AG20443 (cell line): ENCODE results near the gene ZNF208.
"Not testable (repeated sequence)": the region's sequence is repeated elsewhere in the genome, so short reads cannot be mapped to it uniquely, and the experiment has no call there.

ENCODE experiments used
- DNase-seq: peaks from one replicate; pipeline ENCODE4 v3.0.0; 2012; ENCODE audit warnings: low spot score, mixed read lengths

ZNF208 gene

DNA sequence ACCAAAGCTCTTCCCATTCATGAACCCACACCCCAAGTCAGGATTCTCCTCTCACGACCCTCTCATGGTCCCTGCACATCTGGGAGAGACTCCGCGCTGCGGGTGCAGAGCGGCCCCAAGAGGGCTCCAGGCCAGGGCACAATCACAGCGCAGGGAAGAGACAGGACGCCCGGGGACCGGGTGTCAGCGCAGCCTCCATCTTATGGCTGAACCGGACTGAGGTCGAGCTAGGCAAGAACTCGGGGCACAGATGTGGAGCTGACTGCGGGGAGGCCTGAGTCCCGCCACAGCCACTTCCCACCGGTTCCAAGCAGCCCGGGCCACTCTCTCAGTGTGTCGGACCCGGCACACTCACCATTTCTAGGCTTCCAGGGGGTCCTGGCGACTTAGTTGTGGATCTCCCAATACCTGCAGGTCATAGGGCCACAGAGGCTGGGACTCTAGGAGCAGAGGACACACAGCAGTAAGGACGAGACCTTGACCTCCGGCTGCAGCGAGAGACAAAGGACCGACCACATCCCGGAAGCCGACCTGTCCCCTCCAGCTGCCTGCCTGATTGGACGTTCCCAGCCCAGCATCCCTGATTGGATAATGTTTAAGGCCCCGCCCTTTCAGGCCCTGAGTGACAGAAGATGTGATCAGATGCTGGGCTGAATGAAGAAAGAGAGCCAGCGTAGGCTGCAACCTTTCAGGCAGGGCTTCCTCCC, at the start of gene ZNF208:
Gene ZNF208 (minus strand): TSS at position 507 of the 707 bp plus-strand sequence. CDS start 149 bp downstream, at position 358.
- DNase-seq = not testable (repeated sequence)

DNA sequence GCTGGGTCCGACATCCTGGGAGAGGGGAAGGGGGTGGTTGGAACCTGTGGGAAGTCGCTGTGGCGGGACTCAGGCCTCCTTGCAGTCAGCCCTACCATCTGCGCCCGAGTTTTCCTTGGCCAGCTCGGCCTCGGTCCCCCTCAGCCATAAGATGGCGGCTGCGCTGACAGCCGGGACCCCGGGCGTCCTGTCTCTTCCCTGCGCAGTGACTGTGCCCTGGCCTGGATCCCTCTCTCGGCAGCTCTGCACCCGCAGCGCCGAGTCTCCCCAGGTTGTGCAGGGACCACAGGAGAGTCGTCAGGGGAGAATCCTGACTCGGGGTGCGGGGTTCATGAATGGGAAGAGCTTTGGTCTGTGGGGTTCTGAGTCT, 41.9 kb upstream of the ZNF208 start:
- no peak for DNase-seq

DNA sequence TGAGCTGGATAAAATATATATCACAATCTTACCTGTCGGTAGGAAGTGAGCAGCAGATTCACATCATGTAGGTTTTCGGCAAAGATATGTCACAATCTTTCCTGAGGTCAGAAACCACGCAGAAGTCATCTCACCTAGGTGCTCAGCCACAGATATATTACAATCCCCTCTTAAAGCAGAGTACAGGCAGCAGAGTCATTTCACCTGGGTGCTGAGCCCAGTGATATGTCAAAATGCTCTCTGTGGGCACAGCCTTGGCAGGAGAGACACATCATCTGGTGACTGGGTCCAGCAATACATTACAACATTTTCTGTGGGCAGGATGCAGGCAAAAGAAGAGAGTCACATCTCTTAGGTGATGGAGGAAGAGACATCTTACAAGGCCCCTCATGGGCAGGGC, 30.4 kb upstream of the ZNF208 start:
- not testable (repeated sequence) for DNase-seq

DNA sequence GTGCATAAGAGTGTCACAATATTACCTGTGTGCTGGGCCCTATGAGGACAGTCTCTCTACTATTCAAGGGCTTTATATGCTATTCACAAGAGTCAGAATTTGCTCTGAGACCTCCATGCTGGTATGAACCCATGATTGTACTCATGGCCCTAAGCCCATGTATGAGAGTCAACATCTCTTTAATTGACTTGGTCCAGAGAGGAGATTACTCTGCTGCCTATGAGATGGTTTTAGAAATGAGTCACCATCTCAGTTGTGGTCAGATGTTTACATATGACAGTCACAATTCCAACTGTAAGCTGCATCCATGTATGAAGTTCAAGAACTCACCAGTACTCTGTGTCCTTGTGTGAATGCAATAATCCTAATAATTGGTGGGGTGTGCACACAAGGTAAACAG, 19.9 kb upstream of the ZNF208 start:
- no peak for DNase-seq

DNA sequence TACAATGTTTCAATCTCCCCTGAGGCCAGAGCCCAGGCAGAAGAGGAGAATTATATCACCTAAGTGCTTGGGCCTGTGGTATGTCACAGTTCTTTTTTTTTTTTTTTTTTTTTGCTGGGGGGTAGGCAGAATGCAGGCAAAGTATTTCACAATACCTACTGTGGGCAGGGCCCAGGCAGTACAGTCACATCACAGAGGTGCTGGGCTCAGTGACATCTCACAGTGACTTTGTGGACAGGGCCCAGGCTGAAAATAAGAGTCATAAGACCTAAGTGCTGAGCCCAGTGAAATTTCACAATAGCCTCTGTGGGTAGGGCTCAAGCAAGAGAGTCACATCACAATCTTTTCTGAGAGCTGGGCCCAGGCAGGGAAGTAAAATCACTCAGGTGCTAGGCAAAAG, 15.9 kb upstream of the ZNF208 start:
- no peak for DNase-seq

DNA sequence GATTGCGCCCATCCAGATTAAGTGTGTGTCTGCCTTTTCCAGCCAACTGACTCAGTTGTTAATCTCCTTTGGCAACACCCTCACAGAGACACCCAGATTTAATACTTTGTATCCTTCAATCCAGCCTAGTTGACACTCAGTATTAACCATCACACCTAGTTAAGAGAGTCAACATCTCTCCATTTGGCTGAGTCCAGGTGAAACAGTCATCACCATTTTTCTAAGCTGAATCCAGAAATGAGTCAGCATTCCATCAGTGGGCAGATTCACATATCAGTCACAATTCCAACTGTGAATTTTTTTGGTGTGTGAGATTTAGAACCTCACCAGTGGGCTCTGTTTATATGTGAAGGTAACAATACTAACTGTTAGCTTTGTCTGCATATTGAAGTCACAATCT, 14.8 kb upstream of the ZNF208 start:
- not testable (repeated sequence) for DNase-seq

DNA sequence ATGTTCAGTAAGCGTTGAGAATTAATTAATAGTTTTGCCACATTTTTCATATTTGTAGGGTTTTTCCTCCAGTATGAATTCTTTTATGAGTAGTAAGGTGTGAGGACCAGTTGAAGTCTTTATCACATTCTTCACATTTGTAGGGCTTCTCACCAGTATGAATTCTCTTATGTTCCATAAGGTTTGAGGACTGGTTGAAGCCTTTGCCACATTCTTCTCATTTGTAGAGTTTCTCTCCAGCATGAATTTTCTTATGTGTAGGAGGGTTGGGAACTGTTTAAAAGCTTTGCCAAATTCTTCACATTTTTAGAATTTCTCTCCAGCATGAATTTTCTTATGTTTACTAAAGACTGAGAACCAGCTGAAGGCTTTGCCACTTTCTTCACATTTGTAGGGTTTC, 40.3 kb downstream of the ZNF208 start:
- no peak for DNase-seq

DNA sequence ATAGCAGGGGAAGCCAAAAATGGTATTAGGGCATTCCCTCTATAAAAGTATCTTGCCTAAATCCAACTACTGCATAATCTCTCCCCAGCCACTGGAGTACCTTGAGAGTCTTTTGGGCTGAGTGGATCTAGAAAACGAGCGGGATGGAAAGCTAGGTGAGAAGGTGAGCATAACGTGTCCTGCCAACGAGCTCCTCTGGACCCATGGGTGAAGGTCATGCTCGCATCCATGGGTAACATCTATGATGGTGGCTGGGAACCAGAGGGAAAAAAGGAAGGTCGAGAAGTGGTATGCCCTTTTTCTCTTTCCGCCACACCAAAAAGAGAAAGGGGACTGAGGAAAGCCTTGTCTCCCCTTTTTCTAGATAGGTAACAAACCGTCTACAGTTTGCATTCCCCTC, 63.0 kb downstream of the ZNF208 start:
- no peak for DNase-seq

DNA sequence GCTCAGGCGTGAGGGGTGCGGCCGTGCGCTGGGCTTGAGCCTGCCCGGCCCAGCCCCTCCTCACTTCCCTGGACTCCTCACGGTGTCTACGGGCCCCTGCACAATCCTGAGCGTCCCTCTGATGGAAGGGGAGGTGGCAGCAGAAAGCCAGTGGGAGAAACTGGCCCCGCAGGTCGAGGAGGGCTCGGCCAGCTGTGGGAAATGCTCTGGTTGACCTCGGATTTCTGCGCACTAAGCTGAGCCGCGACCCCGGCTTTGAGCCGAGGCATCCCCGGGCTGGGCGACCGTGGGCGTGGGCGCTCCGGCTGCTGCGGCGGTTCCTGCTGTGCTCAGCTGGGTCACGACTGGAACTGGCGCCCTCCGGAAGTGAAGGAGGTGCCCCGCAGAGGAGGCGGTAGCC, 70.1 kb downstream of the ZNF208 start:
- no peak for DNase-seq

DNA sequence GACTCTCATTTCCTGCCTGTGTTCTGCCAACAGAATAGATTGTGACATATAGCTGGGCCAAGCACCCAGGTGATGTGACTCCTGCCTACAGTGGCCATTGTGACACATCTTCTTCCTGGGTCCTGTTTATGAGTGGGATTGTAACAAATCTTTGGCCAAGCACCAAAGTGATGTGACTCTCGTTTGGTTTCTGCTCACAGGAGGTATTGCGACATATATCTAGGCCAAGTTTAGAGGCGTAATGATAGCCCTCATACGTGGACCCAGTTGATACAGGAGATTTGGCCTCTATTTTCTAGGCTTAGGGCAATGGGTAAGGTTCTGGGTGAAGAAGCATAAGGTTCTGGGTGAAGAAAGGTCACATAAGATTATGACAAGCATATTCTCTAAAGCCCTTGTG, 76.2 kb downstream of the ZNF208 start:
- DNase-seq = no peak

DNA sequence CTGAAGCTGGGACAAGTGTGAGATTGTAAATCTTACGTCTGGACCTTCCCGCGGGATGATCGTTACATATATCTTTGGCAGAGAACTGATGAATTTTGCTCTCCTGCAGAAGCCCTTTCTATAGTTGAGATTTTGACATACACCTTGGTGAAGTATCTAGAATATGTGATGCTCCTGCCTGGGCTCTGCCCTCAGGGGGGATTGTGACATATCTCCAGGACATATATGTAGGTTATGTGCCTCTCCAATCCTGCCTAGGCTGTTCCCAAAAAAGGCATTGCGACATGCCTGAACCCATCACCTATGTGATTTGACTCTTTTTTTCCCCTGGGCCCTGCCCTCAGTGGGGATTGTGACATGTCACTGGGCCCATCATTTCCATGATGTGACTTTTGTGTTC, 76.6 kb downstream of the ZNF208 start:
- DNase-seq = no peak

DNA sequence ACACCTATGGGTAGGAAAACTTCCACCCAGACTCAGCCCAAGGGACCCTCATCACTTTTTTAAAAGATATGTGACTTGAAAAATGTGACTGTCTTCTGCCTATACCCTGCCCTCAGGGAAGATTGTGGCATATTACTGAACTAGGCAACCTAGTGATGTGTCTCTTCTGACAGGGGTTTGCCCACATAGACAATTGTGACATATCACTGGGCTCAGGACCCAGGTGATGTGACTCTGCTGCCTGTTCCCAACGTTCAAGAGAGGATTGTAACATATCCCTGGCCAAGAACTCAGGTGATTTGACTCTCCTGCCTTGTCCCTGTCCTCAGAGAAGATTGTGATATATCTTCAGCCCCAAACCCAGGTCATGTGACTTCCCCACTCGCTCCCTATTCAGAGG, 88.5 kb downstream of the ZNF208 start:
- no peak for DNase-seq

DNA sequence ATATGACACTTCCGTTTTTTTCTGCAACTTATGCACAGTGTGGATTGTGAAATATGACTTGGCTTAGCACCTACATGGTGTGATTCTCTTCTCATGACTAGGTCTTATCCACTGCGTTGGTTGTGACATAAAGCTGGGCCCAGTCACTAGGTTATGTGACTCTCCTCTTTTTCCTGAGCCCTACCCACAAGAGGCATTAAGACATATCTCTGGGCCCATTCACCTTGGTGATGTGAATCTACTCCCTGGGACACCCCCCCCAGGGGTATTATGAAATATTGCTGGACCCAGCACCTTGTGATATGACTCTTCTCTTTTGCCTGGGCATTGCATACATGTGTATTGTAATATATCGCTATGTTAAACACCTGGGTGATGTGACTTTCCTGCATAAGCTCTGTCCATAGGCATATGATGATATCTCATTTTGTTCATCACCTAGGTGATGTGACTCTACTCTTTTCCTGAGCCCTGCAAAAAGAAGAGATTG, 89.0 kb downstream of the ZNF208 start:
- DNase-seq = no peak

DNA sequence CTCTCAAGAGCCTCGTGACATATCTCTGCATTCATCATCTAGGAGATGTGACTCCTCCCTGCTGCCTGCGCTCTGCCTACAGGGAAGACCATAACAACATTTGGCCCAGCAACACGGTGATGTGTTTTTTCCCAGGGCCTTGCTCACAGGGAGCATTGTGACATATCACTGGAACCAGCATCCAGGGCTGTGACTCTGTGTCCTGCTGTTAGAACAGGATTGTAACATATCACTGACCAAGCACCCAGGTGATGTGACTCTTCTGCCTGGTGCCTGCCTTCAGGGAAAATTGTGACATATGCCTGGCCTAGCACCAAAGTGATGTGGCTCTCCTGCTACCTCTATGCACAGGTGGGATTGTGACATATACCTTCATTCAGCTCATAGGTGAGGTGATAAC, 95.3 kb downstream of the ZNF208 start:
- DNase-seq = no peak

DNA sequence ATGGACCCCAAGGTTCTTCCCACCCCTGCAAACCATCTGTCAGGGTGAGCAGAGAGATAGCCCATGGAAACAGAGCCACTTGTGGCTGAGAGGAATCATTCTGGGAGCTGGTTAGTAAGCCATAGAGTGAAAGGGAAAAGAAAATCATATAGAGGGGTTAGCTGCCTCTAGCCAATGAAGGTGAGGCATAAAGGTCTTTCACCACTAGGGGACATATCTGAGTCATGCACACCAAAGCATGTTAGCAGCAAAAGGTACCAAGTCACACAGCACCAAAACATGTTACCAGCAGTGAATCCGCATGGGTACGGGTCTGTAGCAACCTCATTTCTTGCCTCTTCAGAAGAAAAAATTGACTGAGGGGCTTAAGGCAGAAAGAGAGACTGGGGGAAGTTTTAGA, 98.1 kb downstream of the ZNF208 start:
- DNase-seq = no peak

DNA sequence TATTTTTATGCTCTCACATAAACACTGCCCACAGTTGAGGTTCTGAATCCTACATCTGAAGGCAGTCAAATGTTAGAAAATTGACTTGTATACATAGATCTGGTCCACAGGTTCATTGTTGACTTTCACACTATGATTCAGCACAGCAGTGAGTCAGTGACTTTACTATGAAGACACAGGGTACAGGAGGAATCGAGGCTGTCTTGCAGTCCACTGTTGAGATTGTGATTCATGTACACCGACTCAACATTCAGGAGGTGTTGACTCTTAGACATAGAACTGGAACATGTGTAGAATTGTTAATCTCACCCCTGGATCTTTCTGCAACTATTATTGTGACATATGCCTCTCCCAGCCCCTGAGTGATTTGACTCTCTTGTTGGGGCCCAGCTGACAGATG, 100.4 kb downstream of the ZNF208 start:
- DNase-seq = no peak

DNA sequence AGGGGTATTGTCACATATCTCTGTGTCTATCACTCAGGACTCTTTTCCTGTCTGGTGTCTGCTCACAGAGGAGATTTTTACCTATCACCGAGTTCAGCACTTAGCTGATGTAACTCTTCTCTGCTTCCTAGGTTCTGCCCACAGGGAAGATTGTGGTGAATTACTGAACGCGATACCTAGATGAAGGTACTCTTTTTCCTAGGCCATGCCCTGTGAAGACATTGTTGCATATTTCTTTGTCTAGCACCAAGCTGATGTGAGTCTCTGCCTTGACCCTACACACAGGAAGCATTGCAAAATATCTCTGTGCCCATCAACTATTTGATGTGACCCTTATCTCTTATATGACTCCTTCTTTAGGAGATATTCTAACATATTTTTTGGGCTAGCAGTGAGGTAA, 102.7 kb downstream of the ZNF208 start:
- no peak for DNase-seq

DNA sequence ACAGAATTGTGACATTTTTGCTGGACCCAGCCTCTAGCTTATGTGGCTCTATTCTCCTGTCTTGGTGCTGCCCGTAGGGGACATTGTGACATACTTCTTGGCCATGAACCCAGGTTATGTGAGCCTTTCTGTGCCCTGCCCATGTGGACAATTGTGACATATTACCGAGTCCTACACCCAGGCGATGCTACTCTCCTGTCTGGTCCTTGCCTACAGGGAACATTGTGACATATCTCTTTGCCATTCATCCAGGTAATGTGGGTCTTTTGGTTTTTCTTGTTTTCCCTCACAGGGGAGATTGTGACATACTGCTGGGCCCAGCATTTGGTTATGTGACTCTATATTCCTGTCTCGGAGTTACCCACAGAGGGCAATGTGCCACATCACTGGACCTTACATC, 103.2 kb downstream of the ZNF208 start:
- no peak for DNase-seq

DNA sequence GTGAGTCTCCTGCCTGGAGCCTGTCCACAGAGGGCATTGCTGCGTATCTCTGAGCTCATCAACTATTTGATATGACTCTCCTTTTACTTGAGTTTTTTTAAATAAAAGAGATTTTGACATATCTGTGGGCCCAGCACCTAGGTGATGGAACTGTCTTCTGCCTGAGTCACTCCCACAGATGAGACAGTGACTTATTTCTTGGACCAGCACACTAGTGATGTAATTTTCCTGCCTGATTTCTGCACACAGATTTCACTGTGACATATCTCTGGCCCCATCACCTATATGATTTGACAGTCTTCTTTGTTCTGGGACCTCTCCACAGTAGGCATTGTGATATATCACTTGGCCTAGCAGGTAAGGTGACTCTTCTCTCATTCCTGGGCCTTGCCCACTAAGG, 108.2 kb downstream of the ZNF208 start:
- no peak for DNase-seq

DNA sequence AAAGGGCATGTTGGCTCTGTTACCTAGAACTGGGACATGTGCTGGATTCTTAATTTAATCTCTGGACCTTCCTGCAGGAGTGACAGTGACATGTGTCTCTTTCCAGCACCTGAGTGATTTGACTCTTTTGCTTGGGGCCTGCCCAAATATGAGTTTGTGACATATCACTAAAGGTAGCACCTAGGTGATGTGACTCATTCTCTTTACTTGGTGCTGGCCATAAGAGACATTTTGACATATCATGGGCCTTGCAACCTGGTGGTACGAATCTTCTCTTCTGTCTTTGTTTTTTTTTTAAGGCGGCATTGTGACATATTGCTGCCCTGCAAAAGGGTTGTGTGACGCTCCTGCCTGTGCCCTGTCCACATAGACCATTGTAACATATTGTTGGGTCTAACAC, 108.9 kb downstream of the ZNF208 start:
- DNase-seq = no peak

DNA sequence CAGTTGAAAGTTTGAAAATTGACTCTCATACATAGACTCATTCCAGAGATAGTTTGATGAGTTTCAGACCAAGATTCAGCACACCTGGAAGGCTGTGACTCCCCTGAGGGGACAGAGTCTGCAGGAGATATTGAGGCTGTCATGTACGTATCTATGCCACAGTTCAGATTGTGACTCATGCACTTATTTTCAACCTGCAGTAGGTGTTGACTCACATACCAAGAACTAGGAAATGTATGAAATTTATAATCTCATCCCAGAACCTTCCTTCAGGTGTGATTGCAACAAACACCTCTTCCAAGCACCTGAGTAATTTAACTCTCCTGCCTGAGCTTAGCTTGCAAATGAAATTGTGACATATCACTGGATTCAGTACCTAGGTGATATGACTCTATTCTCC, 110.3 kb downstream of the ZNF208 start:
- DNase-seq = no peak

DNA sequence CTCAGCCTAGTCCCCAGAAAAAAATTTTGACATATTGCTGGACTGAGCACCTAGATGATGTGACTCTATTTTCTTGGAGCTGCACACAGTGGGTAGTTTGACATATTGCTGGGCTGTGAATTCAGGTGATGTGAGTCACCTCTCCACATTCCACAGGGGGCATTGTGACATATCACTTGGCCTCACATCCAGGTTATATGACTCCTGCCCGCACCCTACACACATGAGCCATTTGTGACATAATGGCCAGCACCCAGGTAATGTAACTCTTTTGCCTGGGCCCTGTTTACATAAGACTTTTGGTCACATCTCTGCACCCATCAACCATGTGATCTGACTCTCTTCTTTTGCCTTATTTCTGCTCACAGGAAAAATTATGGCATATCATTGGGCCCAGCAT, 119.7 kb downstream of the ZNF208 start:
- DNase-seq = no peak

DNA sequence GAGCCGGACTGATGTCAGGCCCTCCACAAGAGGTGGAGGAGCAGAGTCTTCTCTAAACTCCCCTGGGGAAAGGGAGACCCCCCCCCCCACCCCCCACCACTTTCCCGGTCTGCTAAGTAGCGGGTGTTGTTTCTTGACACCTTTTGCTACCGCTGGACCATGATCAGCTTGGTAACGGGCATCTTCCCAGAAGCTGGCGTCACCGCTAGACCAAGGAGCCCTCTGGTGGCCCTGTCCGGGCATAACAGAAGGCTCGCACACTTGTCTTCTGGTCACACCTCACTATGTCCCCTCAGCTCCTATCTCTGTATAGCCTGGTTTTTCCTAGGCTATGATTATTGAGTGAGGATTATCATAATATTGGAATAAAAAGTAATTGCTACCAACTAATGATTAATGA, 120.7 kb downstream of the ZNF208 start:
- DNase-seq = not testable (repeated sequence)

DNA sequence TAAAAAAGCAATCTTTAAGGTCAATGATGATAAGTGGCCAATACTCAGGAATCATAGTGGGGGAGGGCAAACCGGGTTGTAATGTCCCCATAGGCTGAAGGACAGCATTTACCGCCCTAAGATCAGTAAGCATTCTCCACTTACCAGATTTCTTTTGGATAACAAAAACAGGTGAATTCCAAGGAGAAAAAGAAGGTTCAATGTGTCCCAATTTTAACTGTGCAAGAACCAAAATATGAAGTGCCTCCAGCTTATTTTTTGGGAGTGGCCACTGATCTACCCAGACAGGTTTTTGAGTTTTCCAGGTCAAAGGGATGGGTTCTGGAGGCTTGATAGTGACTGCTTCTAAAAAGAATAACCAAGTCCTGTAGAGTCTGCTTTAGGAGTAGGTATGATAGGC, 125.2 kb downstream of the ZNF208 start:
- DNase-seq = not testable (repeated sequence)
